HG03432 (cell line): ENCODE data around the gene CHCHD5.

ENCODE experiments used
- ATAC-seq: cut with Tn5 transposase; IDR thresholded peaks from one replicate; pipeline ENCODE4 v1.9.1; 2021; ENCODE audit warnings: mild to moderate bottlenecking, moderate library complexity; ENCODE audit not compliant: unreplicated experiment

The CHCHD5 gene

GRCh38 chr2:112623913-112624777, 39.7 kb downstream of the CHCHD5 start:
- ATAC-seq: peak; percentile 78

DNA sequence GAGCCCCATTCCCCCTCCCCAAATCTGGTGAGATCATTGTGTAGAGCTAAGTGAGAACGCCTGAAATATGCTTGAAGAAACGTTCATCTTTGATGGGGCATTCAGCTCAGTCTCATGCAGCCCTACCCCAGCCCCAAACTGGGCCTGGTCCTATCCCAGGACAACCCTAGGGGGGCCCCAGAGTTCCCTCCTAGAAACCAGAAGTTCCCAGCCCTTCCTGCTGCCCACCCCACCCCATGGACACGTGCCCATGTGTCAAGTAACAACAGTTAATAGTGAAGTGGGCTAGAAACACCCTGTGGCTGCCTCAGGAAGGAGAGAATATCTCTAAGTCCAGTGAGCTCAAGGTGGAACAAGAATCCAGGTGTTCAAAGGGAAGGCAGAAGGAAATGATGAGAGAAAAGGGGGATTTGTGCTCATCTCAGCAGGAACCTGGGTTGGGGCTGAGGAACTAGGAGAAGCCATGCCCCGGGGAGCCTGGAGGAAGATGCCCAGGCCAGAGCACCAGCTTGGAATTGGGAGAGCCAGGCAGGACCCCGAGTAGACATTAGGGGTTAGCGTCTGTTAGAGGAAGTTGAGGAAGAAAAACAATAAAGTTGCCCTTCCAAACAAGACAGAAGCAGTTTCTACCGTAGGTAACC, 41.2 kb downstream of the CHCHD5 start:
- no peak for ATAC-seq

- peak; percentile 52 for ATAC-seq
These were observed 42.2 kb downstream of the CHCHD5 start for GRCh38 chr2:112626604-112627059.

DNA sequence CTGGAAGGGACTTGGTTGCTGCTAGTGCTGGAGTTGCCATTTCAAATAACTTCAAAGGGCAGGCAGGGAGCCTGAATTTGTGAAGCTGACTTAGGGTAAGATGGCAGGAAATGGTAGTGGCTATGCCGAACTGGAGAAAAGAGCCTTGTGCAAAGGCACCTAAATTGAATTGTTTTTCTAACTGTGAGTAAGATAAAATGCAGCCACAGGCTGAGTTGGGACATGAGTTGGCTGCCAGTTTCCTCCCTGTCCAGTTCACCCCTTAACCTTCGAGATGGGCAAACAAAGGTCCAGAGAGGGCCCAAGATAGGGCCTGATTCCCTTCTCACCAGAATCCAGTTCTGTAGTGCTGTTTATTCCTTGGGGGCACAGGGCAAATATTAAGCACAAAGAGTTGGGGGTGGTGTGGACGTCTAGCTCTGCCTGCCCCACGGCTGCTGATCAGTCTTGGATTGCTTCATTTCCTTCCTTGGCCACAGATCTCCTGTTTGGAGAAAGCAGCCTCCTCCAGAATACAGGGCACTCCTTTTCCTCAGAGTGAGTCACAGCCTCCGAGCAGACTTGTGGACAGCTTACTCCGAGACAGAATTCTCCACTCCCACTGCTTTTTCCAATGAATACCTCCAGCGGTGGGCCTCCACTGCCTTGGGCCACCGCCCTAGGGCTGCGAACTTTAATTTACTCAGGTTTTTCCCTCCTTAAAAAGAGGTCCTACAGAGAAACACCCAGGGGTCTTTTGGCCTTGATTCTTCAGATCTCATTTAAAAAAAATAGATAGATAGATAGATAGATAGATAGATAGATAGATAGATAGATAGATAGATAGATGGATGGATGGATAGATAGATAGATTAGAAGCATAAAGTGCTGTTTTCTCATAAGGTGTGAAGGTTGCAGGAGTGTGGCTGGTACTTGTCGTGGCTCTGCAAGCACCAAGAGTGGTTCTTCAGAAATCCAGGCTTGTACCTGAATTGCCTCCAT, 42.9 kb downstream of the CHCHD5 start:
- ATAC-seq: no peak

- ATAC-seq: no peak
These were observed 44.8 kb downstream of the CHCHD5 start for GRCh38 chr2:112629224-112629623.

DNA sequence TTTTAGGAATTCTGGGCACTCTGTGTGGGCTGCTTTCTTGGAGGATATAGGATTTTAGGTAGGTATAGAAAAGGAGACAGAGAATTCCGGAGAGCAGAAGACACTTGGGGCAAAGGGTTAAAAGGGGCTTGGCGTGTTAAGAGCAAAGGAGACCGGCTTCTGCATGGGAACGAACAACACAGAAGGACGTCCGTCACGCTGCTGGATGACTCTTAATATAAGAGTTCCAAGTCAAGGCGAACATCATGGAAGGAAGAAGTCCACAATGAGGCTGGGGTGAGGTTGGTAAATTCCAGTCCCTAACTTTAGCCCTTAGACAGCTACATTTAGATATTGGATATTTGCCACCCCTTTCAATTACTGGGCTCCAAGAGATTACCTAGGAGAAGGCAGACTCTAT, 45.4 kb downstream of the CHCHD5 start:
- no peak for ATAC-seq

GRCh38 chr2:112630268-112630667, 45.9 kb downstream of the CHCHD5 start:
- ATAC-seq: no peak

- ATAC-seq: no peak
These were observed 49.3 kb downstream of the CHCHD5 start for GRCh38 chr2:112633708-112634107.

DNA sequence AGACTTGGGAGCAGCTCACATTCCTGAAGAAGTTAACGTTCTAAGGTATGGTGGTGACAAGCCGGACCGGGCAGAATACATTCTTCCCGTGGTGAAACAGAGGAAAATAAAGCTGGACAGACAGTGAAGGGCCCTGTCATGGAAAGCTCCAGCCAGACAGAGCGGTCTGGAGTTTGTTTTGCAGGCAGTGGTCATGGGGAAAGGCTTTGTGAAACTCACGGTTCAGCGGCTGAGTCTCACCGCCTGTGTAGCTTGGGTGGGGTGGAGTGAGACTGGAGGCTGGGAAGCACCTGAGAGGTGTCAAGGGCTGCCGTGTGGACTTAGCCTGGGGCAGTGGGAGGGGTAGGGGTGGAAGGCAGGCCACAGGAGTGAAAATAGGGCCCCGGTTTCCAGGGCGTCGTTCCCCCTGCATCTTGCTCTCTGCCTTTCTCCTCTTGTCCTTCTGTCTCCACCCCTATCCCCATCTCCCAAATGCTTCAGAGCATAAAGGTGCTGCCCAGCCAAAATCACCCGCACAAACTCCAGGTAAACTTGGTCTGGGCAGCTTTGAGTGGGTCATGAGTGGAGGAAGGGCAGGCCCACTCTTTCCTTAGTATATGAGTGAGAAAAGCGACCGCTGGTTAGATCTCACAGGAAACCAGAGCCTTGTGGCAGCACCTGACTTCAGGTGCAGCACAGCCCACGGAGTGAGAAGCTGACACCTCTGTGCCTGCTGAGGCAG, 49.9 kb downstream of the CHCHD5 start:
- no peak for ATAC-seq

- no peak for ATAC-seq
These were observed 50.4 kb downstream of the CHCHD5 start for GRCh38 chr2:112634874-112635157.

- peak; percentile 95 for ATAC-seq
These were observed 52.3 kb downstream of the CHCHD5 start for GRCh38 chr2:112636605-112637288.

DNA sequence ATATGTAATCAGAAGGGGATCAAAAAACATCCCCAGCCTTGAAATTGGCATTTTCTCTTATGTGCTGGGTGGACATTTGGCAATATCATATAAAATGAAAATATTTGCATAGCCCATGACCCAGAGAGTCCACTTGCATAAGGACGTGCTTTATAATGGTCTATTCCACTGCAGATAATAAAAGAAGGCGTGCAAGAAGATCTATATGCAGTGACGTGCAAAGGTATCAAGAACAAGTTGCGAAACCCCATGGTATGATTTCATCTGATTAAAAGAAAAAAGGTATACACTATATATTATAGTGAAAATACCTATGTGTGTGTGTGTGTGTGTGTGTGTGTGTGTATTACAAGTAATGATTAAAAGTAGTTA, 52.9 kb downstream of the CHCHD5 start:
- ATAC-seq: no peak
